CD14-positive monocyte (primary cell): ENCODE data around the gene DNAI1. TPM values are rescaled to one million over a fixed set of nuclear protein-coding genes. Genes with fewer than 3 reads are reported as not detected.
A peak's percentile ranks its signal among the peaks of the same experiment; 100 is the strongest.

ENCODE experiments used
- DNase-seq, 3 donors: peaks; one replicate each; pipeline ENCODE4 v3.0.0-alpha.2; 2011 to 2022
- H2AFZ ChIP-seq: 2 replicates; pipeline ENCODE4 v1.6.0; 2012; ENCODE audit warnings: mild to moderate bottlenecking, low read depth, low read length, inconsistent platforms; ENCODE audit not compliant: insufficient read depth, poor library complexity, severe bottlenecking
- H3K27ac ChIP-seq, 2 donors: 1 replicate in 1 of 2; 2 replicates in 1 of 2; pipeline ENCODE4 v1.5.1; 2012 to 2013; ENCODE audit warnings: low read length in 2 of 2, control low read depth in 1 of 2, inconsistent platforms in 1 of 2, low read depth in 1 of 2, mild to moderate bottlenecking in 1 of 2
- H3K27me3 ChIP-seq, 2 donors: one replicate each; pipeline versions ENCODE4 v1.6.0 to v1.6.1; 2011 to 2013; ENCODE audit warnings: low read length in 2 of 2; ENCODE audit not compliant: control insufficient read depth in 2 of 2, insufficient read depth in 2 of 2
- H3K36me3 ChIP-seq, 2 donors: replicated peaks in 1 of 2; 1 replicate in 1 of 2; 2 replicates in 1 of 2; pipeline versions ENCODE4 v1.5.1 to v1.6.1; 2012 to 2013; ENCODE audit warnings: low read length in 2 of 2, control low read depth in 1 of 2, inconsistent platforms in 1 of 2, mild to moderate bottlenecking in 1 of 2; ENCODE audit not compliant: insufficient read depth in 2 of 2, control insufficient read depth in 1 of 2
- H3K4me1 ChIP-seq, 2 donors: 1 replicate in 1 of 2; 2 replicates in 1 of 2; pipeline versions ENCODE4 v1.5.1 to v1.6.1; 2012 to 2013; ENCODE audit warnings: low read length in 2 of 2, control low read depth in 1 of 2, inconsistent platforms in 1 of 2, mild to moderate bottlenecking in 1 of 2, moderate library complexity in 1 of 2; ENCODE audit not compliant: insufficient read depth in 2 of 2, control insufficient read depth in 1 of 2
- H3K4me2 ChIP-seq: replicated peaks from 2 replicates; pipeline ENCODE3; 2012; ENCODE audit warnings: low read length, moderate library complexity, mild to moderate bottlenecking; ENCODE audit not compliant: poor library complexity, severe bottlenecking; ENCODE audit errors: extremely low read depth
- H3K4me3 ChIP-seq, 3 experiments: fragments of 200-600 bp in 1 of 3; sonication (generic) in 1 of 3; replicated peaks in 1 of 3; 1 replicate in 2 of 3; 2 replicates in 1 of 3; pipeline ENCODE4 v1.5.1; 2011 to 2013; ENCODE audit warnings: low read length in 3 of 3, mild to moderate bottlenecking in 3 of 3, control low read depth in 2 of 3, low read depth in 2 of 3, inconsistent platforms in 1 of 3, moderate library complexity in 1 of 3
- H3K79me2 ChIP-seq: 2 replicates; pipeline ENCODE4 v1.6.0; 2012; ENCODE audit warnings: mild to moderate bottlenecking, control low read depth, inconsistent platforms, low read length, moderate library complexity; ENCODE audit not compliant: insufficient read depth
- H3K9ac ChIP-seq: 2 replicates; pipeline ENCODE4 v1.6.0; 2017; ENCODE audit warnings: low read length, mild to moderate bottlenecking; ENCODE audit not compliant: insufficient read depth, poor library complexity, severe bottlenecking
- H3K9me3 ChIP-seq, 2 donors: replicated peaks in 1 of 2; 1 replicate in 1 of 2; 2 replicates in 1 of 2; pipeline versions ENCODE4 v1.5.1 to v1.6.1; 2012 to 2013; ENCODE audit warnings: low read length in 2 of 2, control low read depth in 1 of 2; ENCODE audit not compliant: control insufficient read depth in 1 of 2, insufficient read depth in 1 of 2
- H4K20me1 ChIP-seq: 2 replicates; pipeline ENCODE4 v1.6.0; 2012; ENCODE audit warnings: mild to moderate bottlenecking, low read length, control low read depth, moderate library complexity; ENCODE audit not compliant: insufficient read depth
- H3K27ac Mint-ChIP-seq, 7 donors: one replicate each; pipeline ENCODE4 v1.8.0; 2020; ENCODE audit warnings: mild to moderate bottlenecking in 7 of 7, mixed read lengths in 7 of 7, moderate library complexity in 6 of 7, inconsistent platforms in 2 of 7
- H3K27me3 Mint-ChIP-seq, 3 donors: one replicate each; pipeline ENCODE4 v1.8.0; 2021 to 2022; ENCODE audit warnings: low read depth in 3 of 3, mild to moderate bottlenecking in 3 of 3, mixed read lengths in 3 of 3, moderate library complexity in 3 of 3, inconsistent platforms in 1 of 3
- H3K36me3 Mint-ChIP-seq, 2 donors: one replicate each; pipeline ENCODE4 v1.8.0; 2020; ENCODE audit warnings: mixed read lengths in 2 of 2, inconsistent platforms in 1 of 2, mild to moderate bottlenecking in 1 of 2
- H3K4me1 Mint-ChIP-seq: one replicate; pipeline ENCODE4 v1.8.0; 2020; ENCODE audit warnings: mild to moderate bottlenecking, mixed read lengths
- H3K4me3 Mint-ChIP-seq, 2 donors: one replicate each; pipeline ENCODE4 v1.8.0; 2020; ENCODE audit warnings: mild to moderate bottlenecking in 2 of 2, mixed read lengths in 2 of 2, moderate library complexity in 1 of 2
- H3K9me3 Mint-ChIP-seq, 7 donors: one replicate each; pipeline ENCODE4 v1.8.0; 2020 to 2022; ENCODE audit warnings: mixed read lengths in 7 of 7, mild to moderate bottlenecking in 6 of 7, moderate library complexity in 6 of 7, inconsistent platforms in 2 of 7
- WGBS: methylation state at CpG from one replicate; pipeline ENCODE4 v1.1.5; 2013; ENCODE audit warnings: missing lambda C conversion rate; ENCODE audit not compliant: insufficient coverage; 5-methylcytosine and 5-hydroxymethylcytosine counted together
- intact Hi-C, 2 donors: fragments of 100-400 bp; cut with micrococcal nuclease; formaldehyde crosslinking; loops; one replicate each; pipeline versions ENCODE4 v1.15.0 to v1.15.1; 2023
- polyA plus RNA-seq, 3 donors: library from polyadenylated mRNA; depleted of rRNA in 1 of 3; unstranded in 2 of 3; stranded (reverse) in 1 of 3; fragments of 300-500 nt in 2 of 3; fragments of >200 nt in 1 of 3; fragmentation: Illumina TruSeq in 2 of 3; gene quantifications; 1 replicate in 2 of 3; 2 replicates in 1 of 3; pipeline ENCODE4 v1.2.3, GENCODE V29; 2012 to 2021
- TF ChIP-seq, protein P1 (sequence below): fragments of 200-600 bp; IDR thresholded peaks from one replicate; pipeline ENCODE4 v1.8.0; 2022; ENCODE audit warnings: antibody characterized with exemption, mild to moderate bottlenecking

DNAI1 gene
- polyA plus RNA-seq, 3 donors = not detected

- H3K9me3 Mint-ChIP-seq = peaks cover 0 to 7% (median 7%) of the 10 kb centered on the region in 7 donors
- Histone ChIP-seq H2AFZ (no peak overlapping the region), H3K9me3 (peaks cover 0 to 7% of the 10 kb centered on the region in 2 donors), H3K4me2 (no peak overlapping the region), H3K4me3 (no peak overlapping the region), H3K4me1 (no peaks in the 10 kb centered on the region), H3K9ac (no peak overlapping the region), H3K36me3 (no peaks in the 10 kb centered on the region), H3K27ac (no peak overlapping the region), H4K20me1 (no peaks in the 10 kb centered on the region), H3K27me3 (peaks cover 0 to 14% of the 10 kb centered on the region in 2 donors), H3K79me2 (no peaks in the 10 kb centered on the region)
- TF ChIP-seq, protein P1, sequence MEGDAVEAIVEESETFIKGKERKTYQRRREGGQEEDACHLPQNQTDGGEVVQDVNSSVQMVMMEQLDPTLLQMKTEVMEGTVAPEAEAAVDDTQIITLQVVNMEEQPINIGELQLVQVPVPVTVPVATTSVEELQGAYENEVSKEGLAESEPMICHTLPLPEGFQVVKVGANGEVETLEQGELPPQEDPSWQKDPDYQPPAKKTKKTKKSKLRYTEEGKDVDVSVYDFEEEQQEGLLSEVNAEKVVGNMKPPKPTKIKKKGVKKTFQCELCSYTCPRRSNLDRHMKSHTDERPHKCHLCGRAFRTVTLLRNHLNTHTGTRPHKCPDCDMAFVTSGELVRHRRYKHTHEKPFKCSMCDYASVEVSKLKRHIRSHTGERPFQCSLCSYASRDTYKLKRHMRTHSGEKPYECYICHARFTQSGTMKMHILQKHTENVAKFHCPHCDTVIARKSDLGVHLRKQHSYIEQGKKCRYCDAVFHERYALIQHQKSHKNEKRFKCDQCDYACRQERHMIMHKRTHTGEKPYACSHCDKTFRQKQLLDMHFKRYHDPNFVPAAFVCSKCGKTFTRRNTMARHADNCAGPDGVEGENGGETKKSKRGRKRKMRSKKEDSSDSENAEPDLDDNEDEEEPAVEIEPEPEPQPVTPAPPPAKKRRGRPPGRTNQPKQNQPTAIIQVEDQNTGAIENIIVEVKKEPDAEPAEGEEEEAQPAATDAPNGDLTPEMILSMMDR = no peak
- no peak overlapping the region for H3K27ac Mint-ChIP-seq
- intact Hi-C loops = no loop called here
- no peak for DNase-seq
- 91% methylated on average over 12 of the region's 19 CpGs for WGBS
- no peaks in the 10 kb centered on the region for H3K36me3 Mint-ChIP-seq
- H3K4me3 Mint-ChIP-seq = no peak overlapping the region
- H3K27me3 Mint-ChIP-seq = peaks cover 19 to 32% (median 21%) of the 10 kb centered on the region in 3 donors
- no peaks in the 10 kb centered on the region for H3K4me1 Mint-ChIP-seq
Measured at GRCh38 chr9:34557426-34558321, 99.1 kb downstream of the DNAI1 start.

DNA sequence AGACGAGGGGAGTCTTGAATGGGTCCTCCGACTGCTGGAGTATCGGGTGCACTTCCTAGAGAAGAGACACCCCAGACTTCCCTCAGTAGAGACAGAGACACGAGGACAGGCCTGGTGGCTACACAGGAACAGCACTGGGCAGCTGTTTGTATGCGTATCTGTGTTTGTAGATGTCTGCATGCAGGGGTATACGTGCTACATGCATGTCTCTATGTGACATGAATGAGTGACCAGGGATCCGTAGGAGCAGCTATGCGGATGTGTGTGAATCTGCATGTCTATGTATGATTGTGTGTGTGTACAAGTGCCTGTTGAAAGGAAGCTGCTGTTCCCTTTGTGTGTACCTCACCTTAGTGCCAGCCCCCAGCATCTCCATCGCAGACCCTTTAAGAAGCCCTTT, 99.8 kb downstream of the DNAI1 start:
- Histone ChIP-seq H3K9ac (no peak overlapping the region), H3K36me3 (no peaks in the 10 kb centered on the region), H3K4me3 (no peak overlapping the region), H3K4me2 (no peak overlapping the region), H2AFZ (no peak overlapping the region), H4K20me1 (no peaks in the 10 kb centered on the region), H3K27me3 (peaks cover 0 to 14% of the 10 kb centered on the region in 2 donors), H3K4me1 (no peaks in the 10 kb centered on the region), H3K27ac (no peak overlapping the region), H3K79me2 (no peaks in the 10 kb centered on the region), H3K9me3 (peaks cover 0 to 7% of the 10 kb centered on the region in 2 donors)
- H3K27ac Mint-ChIP-seq = no peak overlapping the region
- intact Hi-C loops = no loop called here
- no peaks in the 10 kb centered on the region for H3K4me1 Mint-ChIP-seq
- peak overlapping the region in 1 of 2 donors; percentile 32 for H3K4me3 Mint-ChIP-seq
- TF ChIP-seq, protein P1 = no peak
- H3K9me3 Mint-ChIP-seq = peaks cover 0 to 10% (median 7%) of the 10 kb centered on the region in 7 donors
- no peaks in the 10 kb centered on the region for H3K36me3 Mint-ChIP-seq
- peaks cover 19 to 31% (median 27%) of the 10 kb centered on the region in 3 donors for H3K27me3 Mint-ChIP-seq
- DNase-seq = no peak
- WGBS = 79% methylated on average over 6 of the region's 9 CpGs
